MM.1S (cell line): ENCODE measurements around the gene RIMKLB.

Experiments
- DNase-seq: peaks from one replicate; pipeline ENCODE4 v3.0.0-alpha.2; 2015
- H2AFZ ChIP-seq: fragments of 300-600 bp; sonication (generic); 2 replicates; pipeline ENCODE4 v1.6.0; 2016; ENCODE audit warnings: antibody characterized with exemption, low read length
- H3F3A ChIP-seq: fragments of 300-600 bp; sonication (generic); 2 replicates; pipeline ENCODE4 v1.6.1; 2016; ENCODE audit warnings: mild to moderate bottlenecking, antibody characterized with exemption, low read length, moderate library complexity, mixed read lengths; ENCODE audit not compliant: insufficient read depth
- H3K27ac ChIP-seq: fragments of 300-600 bp; sonication (generic); 2 replicates; pipeline ENCODE4 v1.5.1; 2016; ENCODE audit warnings: mild to moderate bottlenecking, low read length
- H3K27me3 ChIP-seq: fragments of 300-600 bp; sonication (generic); replicated peaks from 2 replicates; pipeline ENCODE4 v1.6.0; 2016; ENCODE audit warnings: low read length; ENCODE audit not compliant: insufficient read depth
- H3K36me3 ChIP-seq: fragments of 300-600 bp; sonication (generic); replicated peaks from 2 replicates; pipeline ENCODE4 v1.6.1; 2016; ENCODE audit warnings: mild to moderate bottlenecking, low read length, mixed read lengths; ENCODE audit not compliant: insufficient read depth
- H3K4me1 ChIP-seq: fragments of 300-600 bp; sonication (generic); 2 replicates; pipeline ENCODE4 v1.6.1; 2016; ENCODE audit warnings: low read length, mixed read lengths
- H3K4me2 ChIP-seq: fragments of 300-600 bp; sonication (generic); 2 replicates; pipeline ENCODE4 v1.6.0; 2016; ENCODE audit warnings: low read depth, low read length
- H3K4me3 ChIP-seq: fragments of 300-600 bp; sonication (generic); 2 replicates; pipeline ENCODE4 v1.5.1; 2016; ENCODE audit warnings: low read length, mixed read lengths
- H3K79me2 ChIP-seq: fragments of 300-600 bp; sonication (generic); 2 replicates; pipeline ENCODE4 v1.6.1; 2016; ENCODE audit warnings: mixed run types, low read length, mixed read lengths
- H3K9ac ChIP-seq: fragments of 300-600 bp; sonication (generic); 2 replicates; pipeline ENCODE4 v1.6.1; 2016; ENCODE audit warnings: low read length, mixed read lengths
- H3K9me2 ChIP-seq: fragments of 300-600 bp; sonication (generic); replicated peaks from 2 replicates; pipeline ENCODE4 v1.6.1; 2016; ENCODE audit warnings: mild to moderate bottlenecking, low read length, mixed read lengths; ENCODE audit not compliant: insufficient read depth
- H3K9me3 ChIP-seq: fragments of 300-600 bp; sonication (generic); replicated peaks from 2 replicates; pipeline ENCODE4 v1.6.1; 2016; ENCODE audit warnings: mild to moderate bottlenecking, low read length, mixed read lengths; ENCODE audit not compliant: insufficient read depth
- H4K20me1 ChIP-seq: fragments of 300-600 bp; sonication (generic); 2 replicates; pipeline ENCODE4 v1.6.1; 2016; ENCODE audit warnings: mild to moderate bottlenecking, low read length, moderate library complexity, mixed read lengths; ENCODE audit not compliant: insufficient read depth
- EZH2 ChIP-seq: fragments of 300-600 bp; sonication (generic); optimal IDR thresholded peaks from 2 replicates; pipeline ENCODE3; 2017; ENCODE audit warnings: low read depth, mild to moderate bottlenecking, antibody characterized with exemption, low read length, mixed read lengths
- EZH2phosphoT487 ChIP-seq: fragments of 300-600 bp; sonication (generic); IDR thresholded peaks from 2 replicates; pipeline ENCODE4 v1.6.1; 2018; ENCODE audit warnings: antibody characterized with exemption, low read length
- TF ChIP-seq, protein P1 (sequence below): fragments of 300-600 bp; sonication (generic); IDR thresholded peaks from 2 replicates; pipeline ENCODE4 v1.5.1; 2016; ENCODE audit warnings: antibody characterized with exemption, low read length, mixed read lengths

Gene RIMKLB

DNA sequence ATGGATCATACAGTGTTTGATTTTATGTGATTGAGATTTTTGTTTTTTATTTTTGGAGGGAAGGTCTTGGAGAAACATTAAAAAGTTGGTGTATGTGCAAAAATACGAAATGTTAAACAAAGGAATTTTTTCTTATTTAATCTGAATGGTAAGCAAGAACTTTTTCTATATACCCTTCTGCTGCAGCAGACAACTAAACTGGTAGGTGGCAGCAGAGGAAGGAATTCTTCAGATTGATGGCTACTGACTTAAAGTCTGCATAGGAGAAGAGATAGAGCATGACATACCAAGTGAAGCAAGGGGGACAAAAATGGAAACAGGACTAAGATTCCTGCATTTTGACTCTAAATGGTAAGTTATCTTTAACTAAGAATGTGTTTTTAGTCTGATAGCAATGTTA, 82.6 kb downstream of the RIMKLB start:
- Histone ChIP-seq H3K9ac (no peak overlapping the region), H3K79me2 (no peaks in the 10 kb centered on the region), H3K4me3 (no peak overlapping the region), H3K27me3 (no peaks in the 10 kb centered on the region), H2AFZ (no peak overlapping the region), H3K27ac (no peak overlapping the region), H3K36me3 (no peaks in the 10 kb centered on the region), H3K4me1 (no peaks in the 10 kb centered on the region), H3K9me3 (no peaks in the 10 kb centered on the region), H3K4me2 (no peak overlapping the region), H4K20me1 (no peaks in the 10 kb centered on the region), H3K9me2 (no peaks in the 10 kb centered on the region), H3F3A (no peaks in the 10 kb centered on the region)
- TF ChIP-seq, protein P1, sequence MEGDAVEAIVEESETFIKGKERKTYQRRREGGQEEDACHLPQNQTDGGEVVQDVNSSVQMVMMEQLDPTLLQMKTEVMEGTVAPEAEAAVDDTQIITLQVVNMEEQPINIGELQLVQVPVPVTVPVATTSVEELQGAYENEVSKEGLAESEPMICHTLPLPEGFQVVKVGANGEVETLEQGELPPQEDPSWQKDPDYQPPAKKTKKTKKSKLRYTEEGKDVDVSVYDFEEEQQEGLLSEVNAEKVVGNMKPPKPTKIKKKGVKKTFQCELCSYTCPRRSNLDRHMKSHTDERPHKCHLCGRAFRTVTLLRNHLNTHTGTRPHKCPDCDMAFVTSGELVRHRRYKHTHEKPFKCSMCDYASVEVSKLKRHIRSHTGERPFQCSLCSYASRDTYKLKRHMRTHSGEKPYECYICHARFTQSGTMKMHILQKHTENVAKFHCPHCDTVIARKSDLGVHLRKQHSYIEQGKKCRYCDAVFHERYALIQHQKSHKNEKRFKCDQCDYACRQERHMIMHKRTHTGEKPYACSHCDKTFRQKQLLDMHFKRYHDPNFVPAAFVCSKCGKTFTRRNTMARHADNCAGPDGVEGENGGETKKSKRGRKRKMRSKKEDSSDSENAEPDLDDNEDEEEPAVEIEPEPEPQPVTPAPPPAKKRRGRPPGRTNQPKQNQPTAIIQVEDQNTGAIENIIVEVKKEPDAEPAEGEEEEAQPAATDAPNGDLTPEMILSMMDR, result peak; percentile 38
- TF ChIP-seq EZH2phosphoT487 (no peak), EZH2 (no peak)
- peak; percentile 10 for DNase-seq

DNA sequence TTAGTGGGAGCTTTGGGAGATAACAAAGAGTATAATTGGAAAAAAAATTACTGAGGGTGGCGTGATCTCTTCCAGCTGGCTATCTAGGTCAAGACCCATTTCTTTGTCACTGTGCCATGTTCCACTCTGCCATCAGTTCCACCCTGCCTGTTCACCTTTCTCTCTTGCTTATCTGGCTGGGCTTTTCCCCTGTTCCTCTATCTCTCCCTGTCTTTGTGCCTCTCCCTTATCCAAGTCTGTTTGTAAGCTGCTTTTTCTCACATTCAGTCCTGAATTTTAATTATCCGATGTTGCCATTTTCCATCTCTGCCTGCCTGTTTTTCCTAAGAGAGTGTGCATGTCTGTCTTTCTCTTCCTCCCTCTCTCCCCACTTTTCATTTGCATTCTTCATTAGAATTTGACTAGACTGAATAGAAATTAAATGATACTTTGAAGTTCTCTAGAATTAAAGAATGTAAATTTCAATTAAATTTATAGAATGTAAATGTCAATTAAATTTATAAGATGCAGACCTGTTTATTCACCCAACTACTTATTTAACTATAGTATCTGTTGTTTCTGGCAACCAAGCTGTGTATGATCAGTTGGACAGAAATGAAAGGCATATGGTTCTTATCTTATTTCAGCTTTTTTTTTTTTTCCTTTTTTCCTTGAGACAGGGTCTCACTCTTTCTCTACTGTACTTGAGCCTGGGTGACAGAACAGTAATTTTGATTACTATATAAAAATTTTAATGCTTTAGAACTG, 83.8 kb downstream of the RIMKLB start:
- Histone ChIP-seq H2AFZ (no peak overlapping the region), H3K36me3 (no peaks in the 10 kb centered on the region), H3K4me2 (no peak overlapping the region), H3K27me3 (no peaks in the 10 kb centered on the region), H3K4me3 (no peak overlapping the region), H3K79me2 (no peaks in the 10 kb centered on the region), H4K20me1 (no peaks in the 10 kb centered on the region), H3K27ac (no peak overlapping the region), H3K9me3 (no peaks in the 10 kb centered on the region), H3K9ac (no peak overlapping the region), H3K4me1 (no peaks in the 10 kb centered on the region), H3K9me2 (no peaks in the 10 kb centered on the region), H3F3A (no peaks in the 10 kb centered on the region)
- DNase-seq, result no peak
- TF ChIP-seq, protein P1, result no peak
- TF ChIP-seq EZH2phosphoT487, result no peak
- no peak for TF ChIP-seq EZH2

DNA sequence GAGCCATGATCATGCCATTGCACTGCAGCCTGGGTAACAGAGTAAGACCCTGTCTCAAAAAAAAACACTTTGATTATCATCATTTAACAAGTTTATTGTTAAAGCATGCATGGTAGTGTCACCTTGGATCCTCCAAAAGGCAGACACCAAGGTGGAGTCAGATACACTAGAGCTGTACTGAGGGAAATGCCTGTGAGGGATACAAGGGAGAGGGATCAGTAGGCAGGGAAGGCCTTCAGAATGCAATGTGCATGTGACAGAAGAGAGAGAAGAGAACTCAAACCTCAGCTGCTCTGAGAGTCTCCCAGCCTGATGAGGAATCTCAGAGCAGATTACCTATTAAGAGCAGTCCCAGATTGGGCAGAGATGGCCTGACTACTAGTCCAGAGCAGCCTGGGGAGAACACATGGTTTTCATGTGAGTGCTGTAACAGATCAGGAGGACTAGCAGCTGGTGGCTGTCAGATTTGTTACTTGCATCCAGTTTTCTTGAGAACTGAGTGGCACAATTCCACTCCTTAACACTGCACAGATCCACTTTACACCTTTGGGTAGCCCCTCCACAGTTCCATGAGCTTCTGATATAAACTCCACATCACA, 86.6 kb downstream of the RIMKLB start:
- no peak for TF ChIP-seq EZH2
- no peak for TF ChIP-seq EZH2phosphoT487
- TF ChIP-seq, protein P1, result no peak
- Histone ChIP-seq H3K36me3 (no peaks in the 10 kb centered on the region), H3K9ac (no peak overlapping the region), H3K9me2 (no peaks in the 10 kb centered on the region), H3K79me2 (no peaks in the 10 kb centered on the region), H3K4me2 (no peak overlapping the region), H3K27me3 (no peaks in the 10 kb centered on the region), H4K20me1 (no peaks in the 10 kb centered on the region), H3K9me3 (no peaks in the 10 kb centered on the region), H3K4me3 (no peak overlapping the region), H2AFZ (no peak overlapping the region), H3K4me1 (no peaks in the 10 kb centered on the region), H3F3A (no peaks in the 10 kb centered on the region), H3K27ac (no peak overlapping the region)
- no peak for DNase-seq
